OCI-LY3 (cell line): Measurements from ENCODE around the gene DPP3.

Source experiments
- EZH2phosphoT487 ChIP-seq: fragments of 200-600 bp; shearing (Covaris generic); IDR thresholded peaks from 2 replicates; pipeline ENCODE4 v1.6.1; 2018; ENCODE audit warnings: antibody characterized with exemption, mixed run types, low read depth
- TF ChIP-seq, protein P1 (sequence below): fragments of 200-600, 300-600 bp; sonication (generic); IDR thresholded peaks from 2 replicates; pipeline ENCODE4 v1.5.1; 2014; ENCODE audit warnings: antibody characterized with exemption, low read length, low read depth

GRCh38 chr11:66542362-66542761 lies 62.1 kb downstream of the DPP3 start:
- TF ChIP-seq, protein P1, sequence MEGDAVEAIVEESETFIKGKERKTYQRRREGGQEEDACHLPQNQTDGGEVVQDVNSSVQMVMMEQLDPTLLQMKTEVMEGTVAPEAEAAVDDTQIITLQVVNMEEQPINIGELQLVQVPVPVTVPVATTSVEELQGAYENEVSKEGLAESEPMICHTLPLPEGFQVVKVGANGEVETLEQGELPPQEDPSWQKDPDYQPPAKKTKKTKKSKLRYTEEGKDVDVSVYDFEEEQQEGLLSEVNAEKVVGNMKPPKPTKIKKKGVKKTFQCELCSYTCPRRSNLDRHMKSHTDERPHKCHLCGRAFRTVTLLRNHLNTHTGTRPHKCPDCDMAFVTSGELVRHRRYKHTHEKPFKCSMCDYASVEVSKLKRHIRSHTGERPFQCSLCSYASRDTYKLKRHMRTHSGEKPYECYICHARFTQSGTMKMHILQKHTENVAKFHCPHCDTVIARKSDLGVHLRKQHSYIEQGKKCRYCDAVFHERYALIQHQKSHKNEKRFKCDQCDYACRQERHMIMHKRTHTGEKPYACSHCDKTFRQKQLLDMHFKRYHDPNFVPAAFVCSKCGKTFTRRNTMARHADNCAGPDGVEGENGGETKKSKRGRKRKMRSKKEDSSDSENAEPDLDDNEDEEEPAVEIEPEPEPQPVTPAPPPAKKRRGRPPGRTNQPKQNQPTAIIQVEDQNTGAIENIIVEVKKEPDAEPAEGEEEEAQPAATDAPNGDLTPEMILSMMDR, result no peak
- TF ChIP-seq EZH2phosphoT487, result no peak
